A549 (cell line): Measurements from ENCODE around the gene SGO2.

Source experiments
- CHD2 ChIP-seq: fragments of 150-350 bp; IDR thresholded peaks from 2 replicates; pipeline ENCODE4 v1.6.1; 2014; ENCODE audit warnings: low read length; ENCODE audit not compliant: partially characterized antibody
- PHF8 ChIP-seq: fragments of 200-600 bp; sonication (generic); IDR thresholded peaks from 2 replicates; pipeline ENCODE4 v1.6.1; 2016; ENCODE audit warnings: low read depth, mild to moderate bottlenecking, antibody characterized with exemption, moderate library complexity, borderline replicate concordance
- POLR2A ChIP-seq: IDR thresholded peaks from 2 replicates; pipeline ENCODE4 v1.6.1; 2012; ENCODE audit warnings: mild to moderate bottlenecking, low read length
- RAD21 ChIP-seq, 2 experiments: fragments of >200 bp in 1 of 2; sonication (Bioruptor Twin) in 1 of 2; formaldehyde crosslinking in 1 of 2; IDR thresholded peaks in 1 of 2; conservative IDR thresholded peaks in 1 of 2; 2 replicates in 1 of 2; 3 replicates in 1 of 2; pipeline ENCODE4 v1.6.1; 2012 to 2018; ENCODE audit warnings: inconsistent platforms in 1 of 2
- RCOR1 ChIP-seq: fragments of 150-350 bp; IDR thresholded peaks from 2 replicates; pipeline ENCODE4 v1.6.1; 2014; ENCODE audit warnings: antibody characterized with exemption, low read length, low read depth
- TF ChIP-seq, protein P1 (sequence below): fragments of >200 bp; sonication (Bioruptor Twin); formaldehyde crosslinking; IDR thresholded peaks from 3 replicates; pipeline ENCODE4 v1.5.1; 2016
- TF ChIP-seq, protein P2 (sequence below): fragments of >200 bp; sonication (Bioruptor Twin); formaldehyde crosslinking; IDR thresholded peaks from 3 replicates; pipeline ENCODE4 v1.6.1; 2016

DNA sequence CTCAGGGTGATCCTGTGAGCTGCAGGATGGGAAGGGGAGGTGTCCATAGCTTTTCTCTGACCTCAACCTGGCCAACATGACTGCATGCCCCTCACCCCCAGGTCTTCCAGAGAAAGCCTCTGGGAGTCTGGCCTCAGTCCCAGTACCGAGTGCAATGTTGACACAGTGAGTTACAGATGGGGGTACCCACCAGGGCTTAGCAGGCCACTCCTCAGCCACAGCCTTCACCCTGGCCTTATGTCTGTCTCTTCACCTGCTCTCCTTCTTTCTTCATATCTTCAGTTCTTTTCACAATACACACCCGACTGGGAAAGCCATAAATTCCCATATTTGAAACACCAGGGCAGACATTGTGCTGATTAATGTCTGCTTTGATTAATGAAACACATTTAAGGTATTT lies 93.3 kb downstream of the SGO2 start:
- no peak for TF ChIP-seq PHF8
- no peak for TF ChIP-seq CHD2
- TF ChIP-seq, protein P1, sequence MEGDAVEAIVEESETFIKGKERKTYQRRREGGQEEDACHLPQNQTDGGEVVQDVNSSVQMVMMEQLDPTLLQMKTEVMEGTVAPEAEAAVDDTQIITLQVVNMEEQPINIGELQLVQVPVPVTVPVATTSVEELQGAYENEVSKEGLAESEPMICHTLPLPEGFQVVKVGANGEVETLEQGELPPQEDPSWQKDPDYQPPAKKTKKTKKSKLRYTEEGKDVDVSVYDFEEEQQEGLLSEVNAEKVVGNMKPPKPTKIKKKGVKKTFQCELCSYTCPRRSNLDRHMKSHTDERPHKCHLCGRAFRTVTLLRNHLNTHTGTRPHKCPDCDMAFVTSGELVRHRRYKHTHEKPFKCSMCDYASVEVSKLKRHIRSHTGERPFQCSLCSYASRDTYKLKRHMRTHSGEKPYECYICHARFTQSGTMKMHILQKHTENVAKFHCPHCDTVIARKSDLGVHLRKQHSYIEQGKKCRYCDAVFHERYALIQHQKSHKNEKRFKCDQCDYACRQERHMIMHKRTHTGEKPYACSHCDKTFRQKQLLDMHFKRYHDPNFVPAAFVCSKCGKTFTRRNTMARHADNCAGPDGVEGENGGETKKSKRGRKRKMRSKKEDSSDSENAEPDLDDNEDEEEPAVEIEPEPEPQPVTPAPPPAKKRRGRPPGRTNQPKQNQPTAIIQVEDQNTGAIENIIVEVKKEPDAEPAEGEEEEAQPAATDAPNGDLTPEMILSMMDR, result no peak
- TF ChIP-seq POLR2A, result no peak
- 0 out of 5 replicates have a peak, but pooled peaks of 1 of the 2 experiments have one; percentile 18 for TF ChIP-seq RAD21 (conservative IDR thresholded peaks at IDR 0.05 in 1 of 2, IDR thresholded peaks at IDR 0.05 in 1 of 2)
- TF ChIP-seq RCOR1, result no peak
- TF ChIP-seq, protein P2, sequence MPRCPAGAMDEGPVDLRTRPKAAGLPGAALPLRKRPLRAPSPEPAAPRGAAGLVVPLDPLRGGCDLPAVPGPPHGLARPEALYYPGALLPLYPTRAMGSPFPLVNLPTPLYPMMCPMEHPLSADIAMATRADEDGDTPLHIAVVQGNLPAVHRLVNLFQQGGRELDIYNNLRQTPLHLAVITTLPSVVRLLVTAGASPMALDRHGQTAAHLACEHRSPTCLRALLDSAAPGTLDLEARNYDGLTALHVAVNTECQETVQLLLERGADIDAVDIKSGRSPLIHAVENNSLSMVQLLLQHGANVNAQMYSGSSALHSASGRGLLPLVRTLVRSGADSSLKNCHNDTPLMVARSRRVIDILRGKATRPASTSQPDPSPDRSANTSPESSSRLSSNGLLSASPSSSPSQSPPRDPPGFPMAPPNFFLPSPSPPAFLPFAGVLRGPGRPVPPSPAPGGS, result no peak
